ENCODE results near the gene CHST9. TPM values are rescaled to one million over a fixed set of nuclear protein-coding genes. Genes with fewer than 3 reads are reported as not detected.

The CHST9 gene
- total and polyA plus RNA-seq, 9 of the 15 experiments (the other 6 are each of a cell fraction or from before 2014, with no cell fraction given) = not detected

GRCh38 chr18:26989842-26990241 is 195.3 kb downstream of the CHST9 start (continued):
- TF ChIP-seq CEBPG (CRISPR knock-in tag; IDR thresholded peaks at IDR 0.05) = no peak
- TF ChIP-seq CEBPG (tag; conservative IDR thresholded peaks at IDR 0.05 in 1 of 2, IDR thresholded peaks at IDR 0.05 in 1 of 2) = no peak
- TF ChIP-seq, protein P1, sequence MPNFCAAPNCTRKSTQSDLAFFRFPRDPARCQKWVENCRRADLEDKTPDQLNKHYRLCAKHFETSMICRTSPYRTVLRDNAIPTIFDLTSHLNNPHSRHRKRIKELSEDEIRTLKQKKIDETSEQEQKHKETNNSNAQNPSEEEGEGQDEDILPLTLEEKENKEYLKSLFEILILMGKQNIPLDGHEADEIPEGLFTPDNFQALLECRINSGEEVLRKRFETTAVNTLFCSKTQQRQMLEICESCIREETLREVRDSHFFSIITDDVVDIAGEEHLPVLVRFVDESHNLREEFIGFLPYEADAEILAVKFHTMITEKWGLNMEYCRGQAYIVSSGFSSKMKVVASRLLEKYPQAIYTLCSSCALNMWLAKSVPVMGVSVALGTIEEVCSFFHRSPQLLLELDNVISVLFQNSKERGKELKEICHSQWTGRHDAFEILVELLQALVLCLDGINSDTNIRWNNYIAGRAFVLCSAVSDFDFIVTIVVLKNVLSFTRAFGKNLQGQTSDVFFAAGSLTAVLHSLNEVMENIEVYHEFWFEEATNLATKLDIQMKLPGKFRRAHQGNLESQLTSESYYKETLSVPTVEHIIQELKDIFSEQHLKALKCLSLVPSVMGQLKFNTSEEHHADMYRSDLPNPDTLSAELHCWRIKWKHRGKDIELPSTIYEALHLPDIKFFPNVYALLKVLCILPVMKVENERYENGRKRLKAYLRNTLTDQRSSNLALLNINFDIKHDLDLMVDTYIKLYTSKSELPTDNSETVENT (CRISPR knock-in tag; IDR thresholded peaks at IDR 0.05) = no peak
- no peak for TF ChIP-seq ZNF12 (CRISPR knock-in tag; IDR thresholded peaks at IDR 0.05)
- no peak for TF ChIP-seq ZEB2 (IDR thresholded peaks at IDR 0.05)
- TF ChIP-seq, protein P2, sequence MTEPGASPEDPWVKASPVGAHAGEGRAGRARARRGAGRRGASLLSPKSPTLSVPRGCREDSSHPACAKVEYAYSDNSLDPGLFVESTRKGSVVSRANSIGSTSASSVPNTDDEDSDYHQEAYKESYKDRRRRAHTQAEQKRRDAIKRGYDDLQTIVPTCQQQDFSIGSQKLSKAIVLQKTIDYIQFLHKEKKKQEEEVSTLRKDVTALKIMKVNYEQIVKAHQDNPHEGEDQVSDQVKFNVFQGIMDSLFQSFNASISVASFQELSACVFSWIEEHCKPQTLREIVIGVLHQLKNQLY (CRISPR knock-in tag; conservative IDR thresholded peaks at IDR 0.05) = no peak

- DNase-seq (ENCODE audit: extremely low read depth in 1 of 4, low spot score in 3 of 4) (no peak), FAIRE-seq (no peak), ATAC-seq (no peak)
- no peaks in the 10 kb centered on the region for H3K36me3 ChIP-seq (ENCODE audit: control insufficient read depth, insufficient read depth, low read length)
- ChIA-PET POLR2A (no interaction called here), CTCF (ENCODE audit: low intra/inter-chr PET ratio) (no interaction called here)
- H3K9me1 ChIP-seq (ENCODE audit: control insufficient read depth, insufficient read depth, low read length) = no peaks in the 10 kb centered on the region
- in situ Hi-C loops (cut with MboI) (no loop called here), intact Hi-C loops (cut with micrococcal nuclease) (no loop called here)
- H3K4me1 ChIP-seq (replicated peaks in 1 of 2; ENCODE audit: control insufficient read depth in 2 of 2, insufficient read depth in 2 of 2, low read length in 2 of 2) = no peaks in the 10 kb centered on the region
- no peak overlapping the region for H2AFZ ChIP-seq (ENCODE audit: low read depth, low read length)
- H3K27me3 ChIP-seq (ENCODE audit: control insufficient read depth in 2 of 2, insufficient read depth in 2 of 2, low read length in 2 of 2) = no peaks in the 10 kb centered on the region
- no peaks in the 10 kb centered on the region for H3K79me2 ChIP-seq (ENCODE audit: control insufficient read depth, insufficient read depth, low read length)
- H3K4me3 ChIP-seq = no peak overlapping the region
- no peak overlapping the region for H3K27ac ChIP-seq (ENCODE audit: extremely low read depth, low read depth, low read length)
- no peak overlapping the region for H3K4me2 ChIP-seq (ENCODE audit: insufficient read depth, low read length)
- no peak overlapping the region for H3K9ac ChIP-seq (ENCODE audit: insufficient read depth in 1 of 2, low read depth in 2 of 2, low read length in 2 of 2)
- H4K20me1 ChIP-seq (replicated peaks; ENCODE audit: control insufficient read depth, insufficient read depth, low read length) = no peaks in the 10 kb centered on the region
- 2% methylated on average over 6 of the region's 6 CpGs for WGBS (ENCODE audit: insufficient coverage, low coverage, missing lambda C conversion rate)
- no TSS peak for BruUV-seq (replicated peaks)
- no peaks in the 10 kb centered on the region for H3K9me3 ChIP-seq (replicated peaks; ENCODE audit: control insufficient read depth, insufficient read depth, low read depth, low read length)
- TF ChIP-seq ZC3H8 (IDR thresholded peaks at IDR 0.05) (no peak), GABPB1 (CRISPR knock-in tag; IDR thresholded peaks at IDR 0.05) (no peak), HMG20A (CRISPR knock-in tag; conservative IDR thresholded peaks at IDR 0.05) (no peak), ARID1B (IDR thresholded peaks at IDR 0.05) (no peak), FIP1L1 (IDR thresholded peaks at IDR 0.05; ENCODE audit: low read depth, low read length, poor library complexity, severe bottlenecking) (no peak)
- TF ChIP-seq, protein P3, sequence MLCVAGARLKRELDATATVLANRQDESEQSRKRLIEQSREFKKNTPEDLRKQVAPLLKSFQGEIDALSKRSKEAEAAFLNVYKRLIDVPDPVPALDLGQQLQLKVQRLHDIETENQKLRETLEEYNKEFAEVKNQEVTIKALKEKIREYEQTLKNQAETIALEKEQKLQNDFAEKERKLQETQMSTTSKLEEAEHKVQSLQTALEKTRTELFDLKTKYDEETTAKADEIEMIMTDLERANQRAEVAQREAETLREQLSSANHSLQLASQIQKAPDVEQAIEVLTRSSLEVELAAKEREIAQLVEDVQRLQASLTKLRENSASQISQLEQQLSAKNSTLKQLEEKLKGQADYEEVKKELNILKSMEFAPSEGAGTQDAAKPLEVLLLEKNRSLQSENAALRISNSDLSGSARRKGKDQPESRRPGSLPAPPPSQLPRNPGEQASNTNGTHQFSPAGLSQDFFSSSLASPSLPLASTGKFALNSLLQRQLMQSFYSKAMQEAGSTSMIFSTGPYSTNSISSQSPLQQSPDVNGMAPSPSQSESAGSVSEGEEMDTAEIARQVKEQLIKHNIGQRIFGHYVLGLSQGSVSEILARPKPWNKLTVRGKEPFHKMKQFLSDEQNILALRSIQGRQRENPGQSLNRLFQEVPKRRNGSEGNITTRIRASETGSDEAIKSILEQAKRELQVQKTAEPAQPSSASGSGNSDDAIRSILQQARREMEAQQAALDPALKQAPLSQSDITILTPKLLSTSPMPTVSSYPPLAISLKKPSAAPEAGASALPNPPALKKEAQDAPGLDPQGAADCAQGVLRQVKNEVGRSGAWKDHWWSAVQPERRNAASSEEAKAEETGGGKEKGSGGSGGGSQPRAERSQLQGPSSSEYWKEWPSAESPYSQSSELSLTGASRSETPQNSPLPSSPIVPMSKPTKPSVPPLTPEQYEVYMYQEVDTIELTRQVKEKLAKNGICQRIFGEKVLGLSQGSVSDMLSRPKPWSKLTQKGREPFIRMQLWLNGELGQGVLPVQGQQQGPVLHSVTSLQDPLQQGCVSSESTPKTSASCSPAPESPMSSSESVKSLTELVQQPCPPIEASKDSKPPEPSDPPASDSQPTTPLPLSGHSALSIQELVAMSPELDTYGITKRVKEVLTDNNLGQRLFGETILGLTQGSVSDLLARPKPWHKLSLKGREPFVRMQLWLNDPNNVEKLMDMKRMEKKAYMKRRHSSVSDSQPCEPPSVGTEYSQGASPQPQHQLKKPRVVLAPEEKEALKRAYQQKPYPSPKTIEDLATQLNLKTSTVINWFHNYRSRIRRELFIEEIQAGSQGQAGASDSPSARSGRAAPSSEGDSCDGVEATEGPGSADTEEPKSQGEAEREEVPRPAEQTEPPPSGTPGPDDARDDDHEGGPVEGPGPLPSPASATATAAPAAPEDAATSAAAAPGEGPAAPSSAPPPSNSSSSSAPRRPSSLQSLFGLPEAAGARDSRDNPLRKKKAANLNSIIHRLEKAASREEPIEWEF (CRISPR knock-in tag; IDR thresholded peaks at IDR 0.05) = no peak
Measured at GRCh38 chr18:26981360-26982082, 203.6 kb downstream of the CHST9 start.
